Pancreas (tissue), 10 donors: ENCODE results near the gene ABCF3. TPM values are rescaled to one million over a fixed set of nuclear protein-coding genes. Genes with fewer than 3 reads are reported as not detected.

Experiments
- ATAC-seq, 4 donors: fragments of 200-7000 bp; cut with Tn5 transposase; one replicate each; pipeline versions ENCODE4 v1.8.0 to v1.9.1; 2020; ENCODE audit warnings: mild to moderate bottlenecking in 4 of 4, moderate library complexity in 4 of 4
- DNase-seq, 6 donors: peaks; one replicate each; pipeline ENCODE4 v3.0.0-alpha.2; 2020
- FAIRE-seq: peaks from 2 replicates; lab custom pipeline; 2012; peaks lifted over from hg19 to GRCh38; lab: Jason Lieb, UNC
- H3K27ac ChIP-seq, 4 donors: fragments of 200-600 bp; sonication (generic); 1 replicate in 3 of 4; 2 replicates in 1 of 4; pipeline versions ENCODE4 v1.5.0 to v1.8.0; 2020
- H3K27me3 ChIP-seq, 4 donors: fragments of 200-600 bp; one replicate each; pipeline ENCODE4 v1.8.0; 2021
- H3K36me3 ChIP-seq, 3 donors: fragments of 200-600 bp; sonication (generic) in 1 of 3; one replicate each; pipeline versions ENCODE4 v1.5.0 to v1.8.0; 2020 to 2021
- H3K4me1 ChIP-seq, 3 donors: fragments of 200-600 bp; one replicate each; pipeline ENCODE4 v1.8.0; 2021
- H3K4me3 ChIP-seq, 4 donors: fragments of 200-600 bp; sonication (generic) in 2 of 4; one replicate each; pipeline versions ENCODE4 v1.5.0 to v1.8.0; 2020 to 2021
- H3K9me3 ChIP-seq, 4 donors: fragments of 200-600 bp; one replicate each; pipeline ENCODE4 v1.8.0; 2021
- WGBS, 2 donors: extraction: QIAGEN DNeasy Blood & Tissue Kit; methylation state at CpG; one replicate each; pipeline ENCODE4 v1.1.7; 2013; 5-methylcytosine and 5-hydroxymethylcytosine counted together
- intact Hi-C, 3 donors: fragments of 100-400 bp; cut with DNase I; formaldehyde crosslinking; loops; one replicate each; pipeline versions ENCODE4 v1.11.1 to v1.14.2; 2022
- polyA plus RNA-seq, 2 donors: library from polyadenylated mRNA; stranded (reverse); fragments of 200-250 nt; gene quantifications; one replicate each; pipeline ENCODE4 v1.2.3, GENCODE V29; 2013
- total RNA-seq, 6 donors: library from RNA; stranded (reverse); fragmentation: NEBNext Ultra II Directional in 4 of 6; extraction: Animal tissue kit (Norgen Biotek cat#: 25700) in 4 of 6; gene quantifications; one replicate each; pipeline versions ENCODE4 v1.2.1 to v1.2.4, GENCODE V29; 2021 to 2023
- TF ChIP-seq, protein P1 (sequence below), 4 donors: fragments of 200-600 bp; sonication (generic) in 3 of 4; IDR thresholded peaks; one replicate each; pipeline versions ENCODE4 v1.5.0 to v1.8.0; 2021; ENCODE audit warnings: antibody characterized with exemption in 4 of 4
- donor health status: healthy with polysubstance abuse.
- donor health status: DM: no; HTN: no; CAD: no; lungs with moderate emphysema.
- donor health status: DM: no; HTN: no; CAD: no.
- donor health status: control.
- donor health status: control.
- donor health status: Bipolar disorder and iron deficiency.
- donor health status: DM: yes; HTN: yes; CAD: no.
- donor health status: DM: no; HTN: no; CAD: no.
- donor health status: DM: no; HTN: no; CAD: no.
- donor health status: DM: yes; HTN: yes; CAD: no.

ABCF3 gene
- total and polyA plus RNA-seq, 8 donors: 31.7 to 92.1 (median 42.1) TPM

DNA sequence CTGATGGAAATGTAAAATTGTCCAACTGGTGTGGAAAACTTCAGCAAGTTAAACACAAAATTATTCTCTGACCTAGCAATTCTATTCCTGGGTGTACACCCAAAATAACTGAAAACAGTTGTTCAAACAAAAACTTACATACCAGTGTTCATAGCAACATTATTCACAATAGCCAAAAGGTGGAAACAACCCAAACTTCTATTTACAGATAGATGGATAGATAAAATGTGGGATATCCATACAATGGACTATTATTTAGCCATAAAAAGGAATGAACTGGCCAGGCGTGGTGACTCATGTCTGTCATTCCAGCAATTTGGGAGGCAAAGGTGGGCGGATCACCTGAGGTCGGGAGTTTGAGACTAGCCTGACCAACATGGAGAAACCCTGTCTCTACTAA lies 36.5 kb downstream of the ABCF3 start:
- intact Hi-C loops: no loop called here
- WGBS, 2 donors: 58 to 68% methylated on average over 3 of the region's 3 CpGs
- Histone ChIP-seq H3K9me3 (no peaks in the 10 kb centered on the region), H3K4me1 (no peaks in the 10 kb centered on the region), H3K27ac (no peak overlapping the region), H3K36me3 (no peaks in the 10 kb centered on the region), H3K27me3 (no peaks in the 10 kb centered on the region), H3K4me3 (no peak overlapping the region)
- DNase-seq (no peak), ATAC-seq (no peak), FAIRE-seq (no peak)
- TF ChIP-seq, protein P1, sequence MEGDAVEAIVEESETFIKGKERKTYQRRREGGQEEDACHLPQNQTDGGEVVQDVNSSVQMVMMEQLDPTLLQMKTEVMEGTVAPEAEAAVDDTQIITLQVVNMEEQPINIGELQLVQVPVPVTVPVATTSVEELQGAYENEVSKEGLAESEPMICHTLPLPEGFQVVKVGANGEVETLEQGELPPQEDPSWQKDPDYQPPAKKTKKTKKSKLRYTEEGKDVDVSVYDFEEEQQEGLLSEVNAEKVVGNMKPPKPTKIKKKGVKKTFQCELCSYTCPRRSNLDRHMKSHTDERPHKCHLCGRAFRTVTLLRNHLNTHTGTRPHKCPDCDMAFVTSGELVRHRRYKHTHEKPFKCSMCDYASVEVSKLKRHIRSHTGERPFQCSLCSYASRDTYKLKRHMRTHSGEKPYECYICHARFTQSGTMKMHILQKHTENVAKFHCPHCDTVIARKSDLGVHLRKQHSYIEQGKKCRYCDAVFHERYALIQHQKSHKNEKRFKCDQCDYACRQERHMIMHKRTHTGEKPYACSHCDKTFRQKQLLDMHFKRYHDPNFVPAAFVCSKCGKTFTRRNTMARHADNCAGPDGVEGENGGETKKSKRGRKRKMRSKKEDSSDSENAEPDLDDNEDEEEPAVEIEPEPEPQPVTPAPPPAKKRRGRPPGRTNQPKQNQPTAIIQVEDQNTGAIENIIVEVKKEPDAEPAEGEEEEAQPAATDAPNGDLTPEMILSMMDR (IDR thresholded peaks at IDR 0.05): no peak

DNA sequence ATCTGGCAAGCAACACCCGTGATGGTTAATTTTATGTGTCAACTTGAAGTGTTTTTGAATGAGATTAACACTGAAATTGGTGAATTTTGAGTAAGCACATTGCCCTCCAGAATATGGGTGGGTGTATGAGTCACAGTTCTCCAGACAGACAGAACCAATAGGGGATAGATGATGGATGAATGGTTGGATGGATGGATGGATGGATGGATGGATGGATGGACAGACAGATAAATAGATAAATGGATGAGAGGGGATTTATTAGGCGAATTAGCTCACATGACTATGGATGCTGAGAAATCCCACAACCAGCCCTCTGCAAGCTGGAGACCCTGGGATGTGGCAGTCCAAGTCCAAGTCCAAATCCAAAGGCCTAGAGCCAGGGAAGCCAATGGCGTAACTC lies 37.9 kb downstream of the ABCF3 start:
- H3K4me1 ChIP-seq: no peaks in the 10 kb centered on the region
- H3K27me3 ChIP-seq: no peaks in the 10 kb centered on the region
- ATAC-seq (no peak), DNase-seq (no peak), FAIRE-seq (no peak)
- no peak overlapping the region for H3K27ac ChIP-seq
- intact Hi-C loops: no loop called here
- H3K9me3 ChIP-seq: no peaks in the 10 kb centered on the region
- TF ChIP-seq, protein P1 (IDR thresholded peaks at IDR 0.05): no peak
- H3K36me3 ChIP-seq: no peaks in the 10 kb centered on the region
- WGBS, 2 donors: 74 to 85% methylated on average over 3 of the region's 3 CpGs
- no peak overlapping the region for H3K4me3 ChIP-seq

DNA sequence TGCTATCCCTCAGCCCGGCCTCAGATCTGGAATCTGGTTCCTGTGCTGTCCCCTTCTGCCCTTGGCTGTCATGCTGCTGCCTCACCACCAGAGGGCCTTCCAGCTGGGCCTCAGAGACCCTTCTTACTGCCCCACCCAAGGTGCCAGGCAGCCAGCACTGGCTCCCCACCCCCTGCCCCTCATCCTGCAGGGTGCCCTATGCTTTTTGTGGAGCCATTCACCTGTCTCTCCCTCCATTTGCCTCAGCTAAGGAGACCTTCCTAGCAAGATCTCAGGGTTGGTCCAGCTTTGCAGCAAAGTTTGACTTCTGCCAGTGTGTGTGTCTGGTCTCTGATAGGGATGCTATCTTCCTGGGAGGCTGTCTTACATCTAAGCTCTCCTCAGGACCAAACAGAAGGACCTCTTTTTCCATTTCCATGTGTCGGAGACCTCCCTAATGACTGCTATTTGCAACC lies 41.5 kb downstream of the ABCF3 start:
- FAIRE-seq: no peak
- Histone ChIP-seq H3K4me3 (no peak overlapping the region), H3K27ac (no peak overlapping the region), H3K9me3 (no peaks in the 10 kb centered on the region), H3K4me1 (peaks cover 0 to 8% (median 6%) of the 10 kb centered on the region in 3 donors), H3K27me3 (no peaks in the 10 kb centered on the region), H3K36me3 (no peaks in the 10 kb centered on the region)
- intact Hi-C loops: no loop called here
- TF ChIP-seq, protein P1 (IDR thresholded peaks at IDR 0.05): peak; percentile 71 to 80 (median 76)
- 40 to 48% methylated on average over 2 of the region's 2 CpGs for WGBS, 2 donors
- peak in 1 of 6 donors; percentile 39 for DNase-seq
- ATAC-seq: peak in 2 of 4 donors; percentile 32 to 47

DNA sequence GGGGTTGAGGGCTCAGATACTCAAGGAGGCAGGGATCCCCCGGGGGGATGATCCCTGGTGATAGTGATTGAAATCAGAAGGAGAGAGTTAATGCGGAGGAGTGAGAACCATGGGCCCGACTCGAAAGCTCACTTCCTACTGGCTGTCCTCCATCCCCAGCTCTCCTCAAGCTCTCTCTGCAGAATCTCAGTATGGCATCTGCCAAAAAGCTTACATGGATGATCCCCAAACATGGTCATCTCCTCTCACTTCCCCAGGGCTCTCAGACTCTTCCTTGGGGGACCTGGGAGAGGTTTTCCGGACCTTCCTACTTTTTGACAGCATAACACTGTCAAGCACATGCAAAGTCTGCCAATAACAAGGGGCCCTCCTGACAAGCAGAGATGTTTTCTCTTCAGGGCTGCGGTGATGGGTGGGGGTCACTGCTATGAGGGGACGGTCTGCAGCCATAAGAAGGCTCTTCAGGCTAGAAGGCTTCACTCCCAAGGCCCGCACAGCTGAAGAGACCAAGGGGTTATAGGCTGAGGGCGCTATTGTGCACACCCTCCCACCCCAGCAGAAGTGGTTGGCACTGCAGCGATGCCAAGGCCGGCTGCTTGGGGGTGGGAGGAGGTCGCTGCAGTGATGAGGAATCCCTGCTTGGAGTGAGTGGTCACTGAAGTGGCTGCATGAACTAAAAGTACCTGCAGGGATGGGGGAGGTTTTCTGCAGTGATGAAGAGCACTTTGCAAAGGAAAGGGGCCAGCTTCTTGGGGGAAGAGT lies 42.6 kb downstream of the ABCF3 start:
- no peaks in the 10 kb centered on the region for H3K27me3 ChIP-seq
- no peak overlapping the region for H3K27ac ChIP-seq
- TF ChIP-seq, protein P1 (IDR thresholded peaks at IDR 0.05): no peak
- 53 to 54% methylated on average over 12 of the region's 12 CpGs for WGBS, 2 donors
- FAIRE-seq (no peak), ATAC-seq (no peak), DNase-seq (no peak)
- no peaks in the 10 kb centered on the region for H3K36me3 ChIP-seq
- intact Hi-C loops: no loop called here
- no peaks in the 10 kb centered on the region for H3K9me3 ChIP-seq
- H3K4me3 ChIP-seq: no peak overlapping the region
- peaks cover 0 to 8% (median 6%) of the 10 kb centered on the region in 3 donors for H3K4me1 ChIP-seq
